ENCODE measurements around the gene FOXJ3.

The FOXJ3 gene

DNA sequence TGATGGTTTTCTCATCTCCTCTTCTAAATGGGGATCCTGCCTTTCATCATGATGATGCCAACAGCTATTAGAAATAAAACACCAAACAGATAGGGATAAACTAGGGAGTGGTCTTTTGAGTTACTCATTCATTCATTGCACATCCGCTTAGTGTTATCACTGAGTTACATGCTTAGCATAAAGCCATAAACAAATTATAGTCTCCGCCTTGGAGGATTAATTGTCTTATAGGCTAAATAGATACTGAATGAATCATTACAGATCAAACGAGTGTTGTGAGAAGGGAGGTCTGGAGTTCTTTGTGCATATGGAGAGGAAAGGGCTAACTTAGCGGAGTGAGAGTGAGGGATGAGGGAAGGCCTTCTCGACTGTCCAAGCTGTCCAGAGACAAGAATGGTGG lies 201.6 kb downstream of the FOXJ3 start:
- DNase-seq (ENCODE audit: low spot score), result no peak
- Histone ChIP-seq H3K27ac (no peak overlapping the region), H3K4me3 (no peak overlapping the region)
- no peak for TF ChIP-seq CTCF (IDR thresholded peaks at IDR 0.05)

DNA sequence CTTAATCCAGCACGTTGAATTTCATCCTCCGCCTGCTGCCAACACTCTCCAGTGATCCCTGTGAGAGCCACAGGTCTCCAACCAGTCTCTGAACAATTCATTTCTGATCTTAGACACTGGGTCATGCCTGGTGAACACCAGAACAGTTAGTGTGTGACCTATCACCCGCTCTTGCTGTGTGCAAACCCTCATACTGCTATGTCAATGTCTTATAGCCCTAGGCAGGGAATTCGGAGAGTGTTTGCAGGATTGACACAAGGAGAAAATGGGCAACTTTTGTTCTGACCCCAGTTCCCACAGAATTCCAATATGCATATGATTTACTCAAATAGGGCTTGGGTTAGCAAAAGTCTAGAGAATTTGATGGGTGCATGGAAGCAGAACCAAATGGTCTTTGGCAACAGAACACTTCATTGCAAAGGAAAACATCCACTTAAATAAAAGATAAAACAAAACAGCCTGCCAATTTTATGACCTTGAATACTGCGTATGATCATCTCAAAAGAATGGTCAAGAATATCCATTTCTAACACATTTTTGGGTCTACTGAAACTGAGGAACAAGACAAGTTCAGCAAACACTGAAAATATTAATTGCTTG lies 204.9 kb downstream of the FOXJ3 start:
- TF ChIP-seq CTCF (IDR thresholded peaks at IDR 0.05), result no peak

DNA sequence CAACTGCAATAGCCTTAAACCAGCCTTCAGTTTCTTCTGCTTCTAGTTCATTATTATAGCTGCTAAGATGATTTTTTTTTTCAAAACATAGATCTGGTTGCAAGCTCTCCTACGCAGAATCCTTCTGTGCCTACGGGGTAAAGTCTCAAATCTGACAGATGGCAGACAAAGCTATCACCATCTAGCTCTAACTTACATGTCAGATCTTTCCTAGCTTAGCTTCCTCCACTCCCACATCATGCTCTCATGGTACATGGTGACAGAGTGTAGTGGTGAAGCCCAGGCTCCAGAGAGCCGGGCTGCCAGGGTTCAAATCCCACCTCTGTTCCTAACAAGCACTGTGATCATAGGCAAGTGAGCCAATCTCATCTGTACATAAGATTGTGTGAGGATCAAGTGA lies 206.1 kb downstream of the FOXJ3 start:
- no peak for DNase-seq (ENCODE audit: low spot score)
- Histone ChIP-seq H3K4me3 (no peak overlapping the region), H3K27ac (no peak overlapping the region)
- no peak for TF ChIP-seq CTCF (IDR thresholded peaks at IDR 0.05)

More for the DNA sequence above, 204.9 kb downstream of the FOXJ3 start:
- Histone ChIP-seq H3K4me3 (no peak overlapping the region), H3K27ac (no peak overlapping the region)
- no peak for DNase-seq (ENCODE audit: low spot score)

DNA sequence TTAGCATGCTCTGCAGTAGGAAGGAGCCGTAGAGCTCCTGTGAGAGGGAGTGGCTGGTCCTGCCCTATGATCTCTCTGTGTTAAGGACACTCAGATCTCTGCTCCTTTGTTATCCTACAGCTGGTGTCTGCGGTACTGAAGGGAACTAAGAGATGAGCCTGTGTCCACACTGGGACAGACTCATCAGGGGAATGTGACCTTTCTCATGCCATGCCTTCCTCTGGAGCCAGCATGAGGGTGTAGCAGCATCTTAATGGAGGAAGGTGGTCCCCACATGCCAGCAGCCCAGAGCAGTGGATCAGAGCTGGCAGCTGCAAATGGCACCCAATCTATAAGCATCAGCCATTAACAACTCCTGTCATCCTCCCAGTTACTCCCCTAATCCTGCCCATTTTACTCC lies 206.5 kb downstream of the FOXJ3 start:
- TF ChIP-seq CTCF (IDR thresholded peaks at IDR 0.05), result no peak
- DNase-seq (ENCODE audit: low spot score), result no peak
- no peak overlapping the region for H3K4me3 ChIP-seq
- H3K27ac ChIP-seq, result no peak overlapping the region

GRCh38 chr1:42127767-42128166 lies 207.3 kb downstream of the FOXJ3 start:
- DNase-seq (ENCODE audit: low spot score), result no peak
- H3K27ac ChIP-seq, result no peak overlapping the region
- no peak overlapping the region for H3K4me3 ChIP-seq
- TF ChIP-seq CTCF (IDR thresholded peaks at IDR 0.05), result no peak

All from coronary artery (tissue), 2 donors.